Lung (tissue), 12 donors: ENCODE measurements around the gene SUGCT. TPM values are rescaled to one million over a fixed set of nuclear protein-coding genes. Genes with fewer than 3 reads are reported as not detected.

ENCODE experiments used
- ATAC-seq: fragments of 200-7000 bp; cut with Tn5 transposase; one replicate; pipeline ENCODE4 v1.9.1; 2020; ENCODE audit warnings: moderate number of reproducible peaks; ENCODE audit not compliant: insufficient read depth, low FRiP score
- DNase-seq, 3 donors: peaks; one replicate each; pipeline ENCODE4 v3.0.0-alpha.2; 2013 to 2017
- H3K27ac ChIP-seq, 2 donors: one replicate each; pipeline ENCODE4 v1.5.1; 2013; ENCODE audit warnings: mild to moderate bottlenecking in 2 of 2, moderate library complexity in 2 of 2, control low read depth in 1 of 2, inconsistent platforms in 1 of 2, low read depth in 1 of 2, low read length in 1 of 2
- H3K27me3 ChIP-seq, 3 donors: one replicate each; pipeline ENCODE4 v1.5.1; 2013; ENCODE audit warnings: low read length in 2 of 3; ENCODE audit not compliant: control insufficient read depth in 3 of 3, insufficient read depth in 3 of 3
- H3K36me3 ChIP-seq, 4 donors: one replicate each; pipeline ENCODE4 v1.5.1; 2013; ENCODE audit warnings: low read length in 4 of 4, mild to moderate bottlenecking in 1 of 4, moderate library complexity in 1 of 4; ENCODE audit not compliant: control insufficient read depth in 4 of 4, insufficient read depth in 4 of 4
- H3K4me1 ChIP-seq, 5 donors: one replicate each; pipeline ENCODE4 v1.5.1; 2013; ENCODE audit warnings: low read length in 5 of 5, mild to moderate bottlenecking in 2 of 5, moderate library complexity in 1 of 5; ENCODE audit not compliant: control insufficient read depth in 5 of 5, insufficient read depth in 5 of 5
- H3K4me3 ChIP-seq: one replicate; pipeline ENCODE4 v1.5.1; 2013; ENCODE audit warnings: mild to moderate bottlenecking, control low read depth, moderate library complexity
- H3K9ac ChIP-seq, 2 donors: one replicate each; pipeline ENCODE4 v1.5.1; 2013; ENCODE audit warnings: low read length in 2 of 2, control low read depth in 1 of 2; ENCODE audit not compliant: insufficient read depth in 1 of 2
- H3K9me3 ChIP-seq, 4 donors: one replicate each; pipeline ENCODE4 v1.5.1; 2013; ENCODE audit warnings: low read length in 3 of 4, mild to moderate bottlenecking in 1 of 4, moderate library complexity in 1 of 4; ENCODE audit not compliant: control insufficient read depth in 4 of 4, insufficient read depth in 3 of 4
- CTCF ChIP-seq: IDR thresholded peaks from 2 replicates; pipeline ENCODE4 v1.5.1; 2012; ENCODE audit warnings: mild to moderate bottlenecking; ENCODE audit errors: control extremely low read depth, extremely low read depth
- WGBS, 2 donors: extraction: QIAGEN DNeasy Blood & Tissue Kit; methylation state at CpG; one replicate each; pipeline ENCODE4 v1.1.7; 2013; 5-methylcytosine and 5-hydroxymethylcytosine counted together
- polyA plus RNA-seq, 2 donors: library from polyadenylated mRNA; stranded (reverse); fragments of 200-250 nt; gene quantifications; one replicate each; pipeline ENCODE4 v1.2.1, GENCODE V29; 2013
- total RNA-seq, 2 donors: library from RNA; depleted of rRNA in 1 of 2; stranded (reverse); fragments of >200 nt in 1 of 2; gene quantifications; one replicate each; pipeline ENCODE4 v1.2.1, GENCODE V29; 2014 to 2021
- donor health status: control.
- donor health status: control.
- donor health status: Bipolar disorder and iron deficiency.
- donor health status: healthy.
- donor health status: DM: yes; HTN: yes; CAD: no.

The SUGCT gene
- total and polyA plus RNA-seq, 4 donors, result 0.23 to 4.2 (median 1.8) TPM

- TF ChIP-seq CTCF, result no peak
- DNase-seq (peak in 2 of 3 donors; percentile 32 to 33), ATAC-seq (no peak)
- no peak overlapping the region for H3K9ac ChIP-seq
- H3K4me1 ChIP-seq, result peaks cover 0 to 7% (median 0%) of the 10 kb centered on the region in 5 donors
- H3K27ac ChIP-seq, result no peak overlapping the region
- no peaks in the 10 kb centered on the region for H3K27me3 ChIP-seq
- no peaks in the 10 kb centered on the region for H3K36me3 ChIP-seq
- H3K9me3 ChIP-seq, result no peaks in the 10 kb centered on the region
- H3K4me3 ChIP-seq, result no peak overlapping the region
- WGBS, 2 donors, result 58 to 87% methylated on average over 1 of the region's 1 CpG
Measured at GRCh38 chr7:40795607-40796006, 660.8 kb downstream of the SUGCT start.

GRCh38 chr7:40796723-40797122 is 661.9 kb downstream of the SUGCT start:
- H3K4me3 ChIP-seq, result no peak overlapping the region
- DNase-seq (no peak), ATAC-seq (no peak)
- H3K27ac ChIP-seq, result no peak overlapping the region
- H3K27me3 ChIP-seq, result no peaks in the 10 kb centered on the region
- H3K9ac ChIP-seq, result no peak overlapping the region
- no peak for TF ChIP-seq CTCF
- 77 to 85% methylated on average over 1 of the region's 1 CpG for WGBS, 2 donors
- peaks cover 0 to 3% (median 0%) of the 10 kb centered on the region in 5 donors for H3K4me1 ChIP-seq
- no peaks in the 10 kb centered on the region for H3K9me3 ChIP-seq
- H3K36me3 ChIP-seq, result no peaks in the 10 kb centered on the region

- Histone ChIP-seq H3K9me3 (no peaks in the 10 kb centered on the region), H3K27ac (no peak overlapping the region), H3K9ac (no peak overlapping the region), H3K4me3 (no peak overlapping the region), H3K36me3 (no peaks in the 10 kb centered on the region), H3K27me3 (no peaks in the 10 kb centered on the region), H3K4me1 (peaks cover 0 to 3% (median 0%) of the 10 kb centered on the region in 5 donors)
- ATAC-seq (no peak), DNase-seq (no peak)
- no peak for TF ChIP-seq CTCF
- WGBS, 2 donors, result 90 to 96% methylated on average over 2 of the region's 2 CpGs
Measured at GRCh38 chr7:40798613-40799012, 663.8 kb downstream of the SUGCT start.
